T-helper 17 cell (primary cell): ENCODE data around the gene RFFL. TPM values are rescaled to one million over a fixed set of nuclear protein-coding genes. Genes with fewer than 3 reads are reported as not detected.

Experiments
- ATAC-seq: fragments of 150-1000 bp; cut with Tn5 transposase; 2 replicates; pipeline ENCODE4 v1.10.0; 2021; ENCODE audit warnings: mild to moderate bottlenecking, moderate library complexity
- DNase-seq, 3 donors: peaks; one replicate each; pipeline versions ENCODE4 v3.0.0 to v3.0.0-alpha.2; 2020 to 2021
- H3K9me3 ChIP-seq: one replicate; pipeline ENCODE4 v1.7.0; 2013; ENCODE audit warnings: low read length, mild to moderate bottlenecking; ENCODE audit not compliant: control insufficient read depth, poor library complexity, severe bottlenecking
- H3K27ac Mint-ChIP-seq: one replicate; pipeline ENCODE4 v1.8.0; 2022; ENCODE audit warnings: mild to moderate bottlenecking, moderate library complexity, mixed read lengths
- H3K27me3 Mint-ChIP-seq: one replicate; pipeline ENCODE4 v1.8.0; 2022; ENCODE audit warnings: mixed read lengths
- H3K36me3 Mint-ChIP-seq: one replicate; pipeline ENCODE4 v1.8.0; 2022; ENCODE audit warnings: low read depth, mixed read lengths
- H3K4me1 Mint-ChIP-seq: one replicate; pipeline ENCODE4 v1.8.0; 2022; ENCODE audit warnings: mild to moderate bottlenecking, mixed read lengths
- H3K4me3 Mint-ChIP-seq: one replicate; pipeline ENCODE4 v1.8.0; 2022; ENCODE audit warnings: mild to moderate bottlenecking, moderate library complexity, mixed read lengths
- total RNA-seq, 4 donors: library from RNA in 2 of 4; stranded (reverse) in 2 of 4; gene quantifications; one replicate each; pipeline ENCODE4 v1.2.3 and lab custom pipeline; 2022 to 2026

RFFL gene
- total RNA-seq, 2 donors from 2014 or later: 71.0 to 72.1 TPM

DNA sequence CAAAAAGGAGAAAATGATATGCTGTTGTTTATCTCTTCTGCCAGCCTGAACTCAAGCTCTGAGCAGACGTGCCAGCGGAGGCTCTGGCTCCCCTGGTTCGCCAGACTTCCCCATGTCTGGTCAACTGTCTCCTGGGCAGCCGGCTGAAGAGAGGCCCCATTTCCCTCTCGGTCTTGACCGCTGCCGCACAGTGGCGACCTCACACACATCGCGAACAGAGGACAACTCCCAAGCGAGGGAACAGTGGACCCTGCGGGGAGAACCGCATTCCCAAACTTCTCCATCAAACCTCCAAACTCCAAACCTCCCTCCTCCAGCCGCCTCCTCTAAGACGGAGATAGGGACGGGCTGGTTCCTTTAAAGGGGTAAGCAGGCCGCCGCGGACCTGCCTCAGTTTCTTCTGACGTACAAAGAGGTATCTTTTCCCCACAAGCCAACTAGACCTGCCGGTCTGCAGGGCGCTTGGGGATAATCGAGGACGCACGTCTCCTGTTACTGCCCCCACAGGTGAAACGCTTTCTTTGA lies 24.9 kb upstream of the RFFL start:
- no peaks in the 10 kb centered on the region for H3K9me3 ChIP-seq
- Mint-ChIP-seq H3K27ac (peak overlapping the region; percentile 98), H3K4me1 (peaks cover 32% of the 10 kb centered on the region), H3K36me3 (no peaks in the 10 kb centered on the region), H3K4me3 (peak overlapping the region; percentile 95), H3K27me3 (no peaks in the 10 kb centered on the region)
- ATAC-seq (no peak), DNase-seq (peak in 2 of 3 donors; percentile 15 to 20)

DNA sequence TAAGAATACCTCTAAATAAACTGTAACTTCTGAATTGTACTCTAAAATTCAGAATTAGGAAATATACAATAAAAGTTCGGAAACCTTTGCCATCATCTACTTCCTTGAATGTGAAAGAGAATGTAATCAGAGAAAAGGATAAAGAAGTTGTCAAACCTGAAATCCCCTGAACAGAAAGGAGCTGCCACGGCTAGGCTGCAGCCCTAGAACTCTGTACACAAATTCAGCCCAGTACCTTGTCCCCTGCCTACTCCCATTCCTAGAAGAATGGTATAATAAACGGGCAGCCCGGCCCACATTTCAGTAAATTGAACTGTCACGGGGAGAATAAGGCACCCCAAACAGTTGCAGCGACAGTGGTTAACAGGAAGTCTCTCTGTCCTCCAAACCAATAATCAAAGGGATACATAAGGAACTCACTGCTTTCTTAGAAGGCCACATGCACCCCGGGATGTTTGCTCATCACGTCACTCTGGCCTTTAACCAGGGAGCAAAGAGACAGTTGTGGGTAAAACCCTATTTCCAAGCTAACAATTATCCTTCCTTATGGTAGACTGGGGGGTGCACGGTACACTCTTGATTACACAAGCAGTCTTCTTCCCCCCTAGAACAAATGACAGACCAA lies 24.3 kb upstream of the RFFL start:
- Mint-ChIP-seq H3K36me3 (no peaks in the 10 kb centered on the region), H3K27ac (peak overlapping the region; percentile 98), H3K4me1 (peaks cover 38% of the 10 kb centered on the region), H3K4me3 (peak overlapping the region; percentile 95), H3K27me3 (no peaks in the 10 kb centered on the region)
- ATAC-seq (no peak), DNase-seq (peak in 1 of 3 donors; percentile 15)
- H3K9me3 ChIP-seq: no peaks in the 10 kb centered on the region

DNA sequence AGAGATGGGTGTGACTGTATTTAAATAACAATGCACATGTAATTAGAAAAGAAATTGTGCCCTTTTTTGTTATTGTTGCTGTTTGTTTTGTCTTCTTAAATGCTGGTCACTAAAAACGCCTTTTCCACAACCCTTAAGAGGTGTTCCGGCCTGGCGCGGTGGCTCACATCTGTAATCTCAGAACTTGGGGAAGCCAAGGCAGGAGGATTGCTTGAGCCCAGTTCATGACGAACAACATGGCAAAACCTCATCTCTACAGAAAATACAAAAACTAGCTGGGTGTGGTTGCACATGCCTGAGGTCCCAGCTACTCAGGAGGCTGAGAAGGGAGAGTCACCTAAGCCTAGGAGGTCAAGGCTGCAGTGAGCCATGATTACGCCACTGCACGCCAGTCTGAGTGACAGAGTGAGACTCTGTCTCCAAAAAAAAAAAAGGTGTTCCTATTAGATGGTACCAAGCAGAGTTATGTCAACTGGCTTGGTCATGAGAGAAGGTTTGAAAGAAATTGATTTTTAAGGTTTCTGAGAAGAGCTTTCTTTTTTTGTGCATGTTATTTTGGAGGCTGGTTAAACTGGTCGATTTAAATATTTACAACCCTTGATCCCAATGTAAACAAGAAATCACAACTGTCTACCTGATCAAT lies 23.5 kb upstream of the RFFL start:
- DNase-seq (no peak), ATAC-seq (no peak)
- Mint-ChIP-seq H3K4me3 (peak overlapping the region; percentile 95), H3K27ac (peak overlapping the region; percentile 98), H3K27me3 (no peaks in the 10 kb centered on the region), H3K36me3 (no peaks in the 10 kb centered on the region), H3K4me1 (peaks cover 45% of the 10 kb centered on the region)
- no peaks in the 10 kb centered on the region for H3K9me3 ChIP-seq

DNA sequence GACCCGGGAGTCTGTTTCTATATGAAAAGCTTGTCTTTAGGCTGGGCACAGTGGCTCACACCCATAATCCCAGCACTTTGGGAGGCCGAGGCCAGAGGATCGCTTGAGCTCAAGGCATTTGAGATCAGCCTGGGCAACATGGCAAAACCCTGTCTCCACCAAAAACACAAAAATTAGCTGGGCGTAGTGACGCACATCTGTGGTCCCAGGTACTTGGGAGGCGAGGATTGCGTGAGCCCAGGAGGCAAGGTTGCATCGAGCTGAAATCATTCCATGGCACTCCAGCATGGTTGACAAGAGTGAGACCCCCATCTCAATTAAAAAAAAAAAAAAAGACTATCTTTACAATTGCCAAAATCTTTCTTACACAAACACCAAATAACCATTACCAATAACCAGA lies 22.7 kb upstream of the RFFL start:
- no peak for DNase-seq

DNA sequence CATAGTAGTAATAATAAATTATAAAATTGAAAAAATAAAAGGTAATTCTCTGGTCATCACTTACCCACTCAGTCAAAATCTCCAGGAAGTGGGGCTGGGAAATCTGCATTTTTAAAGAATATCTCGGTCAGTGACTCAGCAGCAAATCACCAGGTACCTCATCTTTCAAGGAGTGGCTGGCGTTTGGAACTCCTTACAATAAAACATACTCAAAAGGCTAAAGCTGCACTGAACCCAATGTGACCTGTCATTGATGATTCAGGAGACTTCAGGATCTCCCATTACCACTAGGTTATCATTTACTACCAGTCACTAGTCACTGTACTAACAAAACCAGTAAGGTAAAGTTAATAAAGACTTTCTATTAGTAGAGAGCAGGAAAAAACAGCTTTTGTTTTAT lies 21.5 kb upstream of the RFFL start:
- no peak for ATAC-seq
- Mint-ChIP-seq H3K36me3 (no peaks in the 10 kb centered on the region), H3K27ac (peak overlapping the region; percentile 98), H3K27me3 (no peaks in the 10 kb centered on the region), H3K4me3 (no peak overlapping the region), H3K4me1 (peaks cover 57% of the 10 kb centered on the region)
- H3K9me3 ChIP-seq: no peaks in the 10 kb centered on the region
- DNase-seq: no peak

More for the DNA sequence above, 22.7 kb upstream of the RFFL start:
- no peaks in the 10 kb centered on the region for H3K9me3 ChIP-seq
- ATAC-seq: no peak
- Mint-ChIP-seq H3K27ac (peak overlapping the region; percentile 98), H3K27me3 (no peaks in the 10 kb centered on the region), H3K4me3 (peak overlapping the region; percentile 95), H3K36me3 (no peaks in the 10 kb centered on the region), H3K4me1 (peaks cover 47% of the 10 kb centered on the region)

DNA sequence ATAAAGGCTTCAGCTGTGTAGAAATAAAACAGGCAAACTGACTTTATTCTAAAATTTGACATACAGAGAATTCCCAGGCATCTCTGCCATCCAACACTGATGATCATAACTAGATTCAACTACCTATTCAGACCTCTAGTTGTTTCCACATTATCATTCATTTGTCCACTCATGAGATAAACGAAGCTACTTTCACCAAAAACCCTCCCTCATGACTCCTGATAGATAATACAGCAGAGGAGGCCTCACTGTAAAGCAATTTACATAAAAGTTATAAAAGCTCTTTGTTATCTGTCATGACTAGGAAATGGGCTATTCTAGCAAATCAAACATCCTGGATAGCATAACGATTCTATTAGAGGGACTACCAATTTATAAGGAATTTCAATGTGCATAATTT lies 19.6 kb upstream of the RFFL start:
- Mint-ChIP-seq H3K4me3 (peak overlapping the region; percentile 9), H3K27ac (peak overlapping the region; percentile 93), H3K36me3 (no peaks in the 10 kb centered on the region), H3K4me1 (peaks cover 60% of the 10 kb centered on the region), H3K27me3 (no peaks in the 10 kb centered on the region)
- DNase-seq (no peak), ATAC-seq (no peak)
- no peaks in the 10 kb centered on the region for H3K9me3 ChIP-seq

DNA sequence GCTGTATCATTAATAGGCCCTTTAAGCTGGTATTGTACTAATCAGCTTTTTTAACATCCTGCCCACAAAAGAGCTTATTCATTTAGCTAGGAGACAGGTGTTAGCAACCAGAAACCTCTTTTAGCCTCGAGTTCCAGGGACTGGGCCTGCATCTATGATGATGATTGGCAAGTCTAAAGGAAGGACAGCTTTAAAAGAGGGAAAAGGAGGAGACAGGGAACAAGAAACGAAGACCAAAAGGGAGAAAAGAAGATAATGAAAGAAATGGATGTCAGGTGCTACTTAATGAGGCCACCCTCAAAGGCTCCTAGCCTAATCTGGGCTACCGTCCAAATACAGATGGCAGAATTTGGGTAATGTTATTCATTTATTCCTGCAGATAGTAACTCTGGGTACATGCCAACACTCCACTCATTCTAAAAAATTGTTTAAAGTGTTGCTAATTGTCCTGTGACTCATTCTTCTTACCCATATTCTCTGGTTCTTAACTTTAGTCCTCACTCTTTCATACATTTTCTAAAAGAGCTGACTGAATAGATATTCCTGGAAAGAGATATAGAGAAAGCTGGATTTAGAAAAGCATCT lies 18.7 kb upstream of the RFFL start:
- H3K4me1 Mint-ChIP-seq: peaks cover 57% of the 10 kb centered on the region
- H3K27ac Mint-ChIP-seq: peak overlapping the region; percentile 93
- no peaks in the 10 kb centered on the region for H3K36me3 Mint-ChIP-seq
- H3K9me3 ChIP-seq: no peaks in the 10 kb centered on the region
- no peaks in the 10 kb centered on the region for H3K27me3 Mint-ChIP-seq
- ATAC-seq: peak; percentile 71
- DNase-seq: no peak
- peak overlapping the region; percentile 80 for H3K4me3 Mint-ChIP-seq

DNA sequence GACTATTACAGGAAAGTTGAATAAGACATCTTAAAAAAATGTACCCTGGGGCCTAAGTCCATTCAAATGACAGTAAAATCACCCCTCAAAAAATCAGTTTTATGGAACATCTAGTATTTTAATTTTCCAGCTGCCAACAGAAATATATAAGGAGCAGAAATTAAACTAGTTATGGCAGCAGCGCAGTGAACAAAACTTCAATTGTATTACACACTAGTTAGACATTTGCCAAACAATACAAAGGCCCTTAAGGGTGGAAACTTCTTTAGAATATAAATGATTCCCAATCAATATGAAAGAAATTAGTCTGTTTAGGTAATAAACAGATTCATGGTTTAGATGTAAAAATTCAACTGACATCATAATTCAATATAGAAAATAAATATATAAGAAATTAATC lies 18.1 kb upstream of the RFFL start:
- Mint-ChIP-seq H3K36me3 (no peaks in the 10 kb centered on the region), H3K27me3 (no peaks in the 10 kb centered on the region), H3K4me1 (peaks cover 52% of the 10 kb centered on the region), H3K27ac (peak overlapping the region; percentile 93), H3K4me3 (no peak overlapping the region)
- ATAC-seq (no peak), DNase-seq (no peak)
- no peaks in the 10 kb centered on the region for H3K9me3 ChIP-seq

DNA sequence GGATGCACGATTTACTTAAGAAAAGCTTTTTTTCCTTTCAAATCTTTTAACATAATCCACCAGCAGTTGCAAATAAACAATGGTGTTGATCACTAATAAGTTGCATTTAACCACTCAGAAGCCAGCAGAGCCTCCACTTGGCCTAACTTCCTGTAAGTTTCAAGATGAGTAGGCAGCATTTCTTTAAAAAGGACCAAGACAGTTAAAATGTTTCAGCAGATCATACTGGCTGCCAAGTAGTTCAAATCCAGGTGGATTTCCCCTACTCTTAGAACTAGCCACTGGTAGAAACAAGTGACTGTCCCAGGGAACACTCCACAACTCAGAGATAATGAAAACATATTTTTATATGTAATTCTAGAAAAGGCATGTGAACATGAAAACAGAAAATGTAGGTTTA lies 17.0 kb upstream of the RFFL start:
- Mint-ChIP-seq H3K4me1 (peaks cover 45% of the 10 kb centered on the region), H3K27me3 (no peaks in the 10 kb centered on the region), H3K36me3 (no peaks in the 10 kb centered on the region), H3K4me3 (peak overlapping the region; percentile 15), H3K27ac (peak overlapping the region; percentile 93)
- peak; percentile 44 for ATAC-seq
- DNase-seq: no peak
- no peaks in the 10 kb centered on the region for H3K9me3 ChIP-seq

DNA sequence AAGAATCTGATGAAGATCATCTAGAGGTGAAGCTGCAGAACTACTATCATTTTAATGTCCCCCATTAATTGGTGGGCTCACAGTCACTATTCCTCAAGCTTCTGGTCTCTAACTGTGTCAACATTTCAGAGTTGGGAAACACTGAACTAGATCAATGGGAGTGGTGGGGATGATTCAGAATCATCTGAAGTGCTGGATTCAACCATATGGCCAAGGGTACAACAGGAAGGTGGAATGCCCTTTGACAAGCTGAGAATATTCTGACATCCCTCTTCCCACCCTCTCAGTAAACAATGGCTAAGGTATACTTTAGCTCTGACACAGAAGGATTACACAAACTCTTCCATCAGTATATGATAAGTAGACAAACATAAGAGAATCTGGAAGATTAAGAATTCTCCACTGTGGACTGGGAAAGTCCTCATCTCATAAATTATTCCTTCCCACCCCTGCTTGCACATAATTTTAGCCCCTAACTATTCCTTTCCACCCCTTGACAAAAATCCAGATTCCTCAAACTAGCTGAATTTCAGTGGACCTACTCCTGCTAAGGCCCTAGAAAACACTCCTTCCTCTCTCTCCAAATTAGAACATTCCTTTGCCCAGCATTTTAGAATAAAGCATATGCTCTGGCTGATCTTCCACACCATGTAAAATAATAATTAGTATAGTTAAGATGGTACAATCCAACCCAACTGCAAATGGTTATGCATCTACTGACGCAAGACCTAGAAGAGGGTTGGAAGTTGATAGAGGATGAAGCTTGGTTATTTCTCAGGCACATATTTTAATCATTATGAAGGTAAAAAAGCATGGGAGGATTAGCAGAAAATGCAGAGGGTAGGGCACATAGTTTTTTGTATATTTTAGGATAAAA lies 16.3 kb upstream of the RFFL start:
- no peak for DNase-seq

DNA sequence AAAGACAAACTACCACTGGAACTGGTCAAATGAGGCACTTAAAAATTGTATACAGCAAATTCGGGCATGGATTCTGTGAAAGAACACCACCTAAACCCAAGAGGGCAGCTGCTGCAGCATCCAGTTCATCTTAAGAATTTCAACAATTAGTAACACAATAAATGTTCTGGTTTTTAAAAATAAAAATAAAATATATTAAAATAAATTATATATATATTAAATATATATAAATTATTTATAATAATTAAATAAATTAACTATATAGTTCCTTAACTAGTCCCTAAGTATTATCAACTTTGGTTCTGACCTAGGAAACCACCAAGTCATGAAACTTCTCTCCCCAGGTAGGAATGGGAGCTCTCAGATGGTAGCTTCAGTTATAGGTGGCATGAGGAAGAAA lies 13.4 kb upstream of the RFFL start:
- no peaks in the 10 kb centered on the region for H3K36me3 Mint-ChIP-seq
- peaks cover 53% of the 10 kb centered on the region for H3K4me1 Mint-ChIP-seq
- no peaks in the 10 kb centered on the region for H3K27me3 Mint-ChIP-seq
- H3K27ac Mint-ChIP-seq: no peak overlapping the region
- DNase-seq (no peak), ATAC-seq (no peak)
- no peak overlapping the region for H3K4me3 Mint-ChIP-seq
- no peaks in the 10 kb centered on the region for H3K9me3 ChIP-seq

More for the DNA sequence above, 16.3 kb upstream of the RFFL start:
- Mint-ChIP-seq H3K36me3 (no peaks in the 10 kb centered on the region), H3K4me1 (peaks cover 48% of the 10 kb centered on the region), H3K4me3 (peak overlapping the region; percentile 15), H3K27me3 (no peaks in the 10 kb centered on the region), H3K27ac (peak overlapping the region; percentile 93)
- H3K9me3 ChIP-seq: no peaks in the 10 kb centered on the region
- no peak for ATAC-seq

DNA sequence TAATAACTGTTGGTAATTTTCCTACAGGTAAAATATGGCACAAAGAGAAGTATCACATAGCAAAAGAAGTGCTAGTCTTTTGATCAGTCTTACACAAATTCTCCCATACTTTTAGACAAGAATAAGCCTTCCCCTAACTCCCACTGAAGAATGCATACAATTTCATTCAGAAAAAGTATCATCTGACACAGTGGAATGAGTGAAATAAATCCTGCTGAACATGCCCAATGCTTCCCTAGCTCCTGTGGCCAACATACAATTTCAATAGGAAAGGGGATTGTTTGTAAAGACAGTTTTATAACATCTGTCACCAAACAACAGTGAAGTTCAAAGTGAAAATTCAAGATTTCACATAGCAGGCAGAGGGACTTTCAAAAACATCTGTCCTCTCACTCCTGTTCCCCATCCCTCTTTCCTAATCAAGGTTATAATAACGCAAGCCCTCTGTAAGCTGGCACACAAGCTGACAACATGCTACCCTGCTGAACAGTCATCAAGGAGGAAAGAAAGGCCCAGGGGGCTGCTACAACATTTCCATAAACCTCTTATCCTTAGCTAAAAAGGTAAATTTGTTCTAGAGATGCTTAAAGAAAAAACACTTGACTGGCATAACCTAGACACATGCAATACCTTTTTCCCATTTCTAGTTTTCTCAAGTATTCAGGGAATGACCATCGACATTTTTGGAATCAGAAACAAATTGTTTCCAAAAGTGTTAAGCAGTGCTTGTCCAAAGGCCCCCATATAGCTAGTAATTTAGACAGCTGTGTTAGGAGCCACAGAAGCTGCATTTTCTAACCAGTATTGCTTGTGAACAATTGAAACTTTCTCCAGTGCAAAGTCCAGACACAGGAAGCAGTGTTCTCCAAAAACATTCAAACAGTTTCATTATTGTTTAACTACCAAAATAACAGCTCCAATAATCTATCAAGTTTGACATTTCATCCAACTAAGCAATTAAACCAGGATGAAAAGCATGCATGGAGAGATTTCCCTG lies 11.5 kb upstream of the RFFL start:
- Mint-ChIP-seq H3K27ac (peak overlapping the region; percentile 84), H3K4me3 (peak overlapping the region; percentile 50), H3K36me3 (no peaks in the 10 kb centered on the region), H3K4me1 (peaks cover 46% of the 10 kb centered on the region), H3K27me3 (no peaks in the 10 kb centered on the region)
- DNase-seq (no peak), ATAC-seq (no peak)
- H3K9me3 ChIP-seq: no peaks in the 10 kb centered on the region
